ENCODE measurements around the gene MAG. TPM values are rescaled to one million over a fixed set of nuclear protein-coding genes. Genes with fewer than 3 reads are reported as not detected.

The MAG gene
- total RNA-seq, 4 donors from 2014 or later = not detected

DNA sequence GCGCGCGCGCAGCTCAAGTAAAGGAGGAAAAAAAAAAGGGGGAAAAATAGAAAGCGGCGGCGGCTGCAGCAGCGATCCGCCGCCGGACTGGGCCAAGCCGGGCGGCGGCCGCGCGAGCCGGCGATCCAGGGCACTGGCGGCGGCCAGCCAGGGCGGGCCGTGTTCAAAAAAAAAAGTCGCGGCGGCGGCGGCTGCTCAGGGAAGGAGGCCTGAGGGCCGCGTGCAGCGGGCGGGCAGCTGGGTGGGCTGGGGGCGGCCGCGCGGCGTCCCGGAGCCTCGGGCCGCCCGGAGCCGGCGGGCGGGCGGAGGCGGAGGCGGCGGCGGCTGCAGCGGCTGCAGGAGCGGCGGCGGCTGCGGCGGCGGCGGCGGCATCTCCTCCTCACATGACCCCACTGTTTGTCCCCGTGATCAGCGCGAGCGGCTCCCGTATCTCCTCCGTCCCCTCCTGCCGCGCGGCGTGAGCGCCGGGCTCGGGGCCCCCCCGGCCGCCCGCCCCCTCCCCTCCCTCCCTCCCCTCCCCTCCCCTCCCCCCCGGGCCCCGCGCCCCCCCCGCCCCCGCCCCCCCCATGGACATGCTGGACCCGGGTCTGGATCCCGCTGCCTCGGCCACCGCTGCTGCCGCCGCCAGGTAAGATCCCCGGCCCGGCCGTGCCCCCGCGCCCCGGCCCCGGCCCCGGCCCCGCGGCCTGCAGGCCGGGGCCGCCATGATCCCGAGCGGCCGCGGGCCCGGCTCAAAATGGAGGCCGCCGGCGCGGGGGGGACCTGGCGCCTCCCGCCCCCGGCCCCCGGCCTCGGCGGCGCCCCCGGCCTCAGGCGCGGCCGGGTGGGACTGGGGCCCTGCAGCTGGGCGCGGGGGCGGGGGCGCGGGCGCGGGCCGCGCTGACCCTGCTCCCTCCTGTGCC, 23.2 kb upstream of the MAG start, which contains the start of gene USF2:
USF2 (plus strand) TSS at position 427 of the 902 bp plus-strand sequence; CDS start at position 567, 140 bp downstream.
- Histone ChIP-seq H3K27me3 (no peaks in the 10 kb centered on the region), H3K4me1 (peaks cover 0 to 36% (median 14%) of the 10 kb centered on the region in 4 donors), H3K36me3 (peaks cover 0 to 14% (median 5%) of the 10 kb centered on the region in 4 donors), H3K4me3 (peak within 1 kb of the TSS; percentile 58 to 85 (median 76)), H3K27ac (peak within 1 kb of the TSS; percentile 95 to 99 (median 98)), H3K9me3 (no peaks in the 10 kb centered on the region)
- TF ChIP-seq, protein P1, sequence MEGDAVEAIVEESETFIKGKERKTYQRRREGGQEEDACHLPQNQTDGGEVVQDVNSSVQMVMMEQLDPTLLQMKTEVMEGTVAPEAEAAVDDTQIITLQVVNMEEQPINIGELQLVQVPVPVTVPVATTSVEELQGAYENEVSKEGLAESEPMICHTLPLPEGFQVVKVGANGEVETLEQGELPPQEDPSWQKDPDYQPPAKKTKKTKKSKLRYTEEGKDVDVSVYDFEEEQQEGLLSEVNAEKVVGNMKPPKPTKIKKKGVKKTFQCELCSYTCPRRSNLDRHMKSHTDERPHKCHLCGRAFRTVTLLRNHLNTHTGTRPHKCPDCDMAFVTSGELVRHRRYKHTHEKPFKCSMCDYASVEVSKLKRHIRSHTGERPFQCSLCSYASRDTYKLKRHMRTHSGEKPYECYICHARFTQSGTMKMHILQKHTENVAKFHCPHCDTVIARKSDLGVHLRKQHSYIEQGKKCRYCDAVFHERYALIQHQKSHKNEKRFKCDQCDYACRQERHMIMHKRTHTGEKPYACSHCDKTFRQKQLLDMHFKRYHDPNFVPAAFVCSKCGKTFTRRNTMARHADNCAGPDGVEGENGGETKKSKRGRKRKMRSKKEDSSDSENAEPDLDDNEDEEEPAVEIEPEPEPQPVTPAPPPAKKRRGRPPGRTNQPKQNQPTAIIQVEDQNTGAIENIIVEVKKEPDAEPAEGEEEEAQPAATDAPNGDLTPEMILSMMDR (IDR thresholded peaks at IDR 0.05) = no peak
- TF ChIP-seq EP300 (IDR thresholded peaks at IDR 0.05; ENCODE audit: low read depth) (no peak), POLR2AphosphoS5 (IDR thresholded peaks at IDR 0.05) (no peak), POLR2A (IDR thresholded peaks at IDR 0.05) (no peak)
- peak; percentile 80 for DNase-seq
- in situ Hi-C loops (cut with MboI; ENCODE audit: low pct_ligation_motif_present in 1 of 4, low pct_unique_long_range_greater_than_20kb in 1 of 4, low sequenced_read_pairs in 3 of 4) (no loop called here), intact Hi-C loops (cut with DNase I; ENCODE audit: low total_unique reads) (no loop called here)
- 0% methylated on average over 54 of the region's 126 CpGs; no CpG with 5 or more reads in 1 of the 2 donors for WGBS, 2 donors (ENCODE audit: low coverage in 1 of 2)

DNA sequence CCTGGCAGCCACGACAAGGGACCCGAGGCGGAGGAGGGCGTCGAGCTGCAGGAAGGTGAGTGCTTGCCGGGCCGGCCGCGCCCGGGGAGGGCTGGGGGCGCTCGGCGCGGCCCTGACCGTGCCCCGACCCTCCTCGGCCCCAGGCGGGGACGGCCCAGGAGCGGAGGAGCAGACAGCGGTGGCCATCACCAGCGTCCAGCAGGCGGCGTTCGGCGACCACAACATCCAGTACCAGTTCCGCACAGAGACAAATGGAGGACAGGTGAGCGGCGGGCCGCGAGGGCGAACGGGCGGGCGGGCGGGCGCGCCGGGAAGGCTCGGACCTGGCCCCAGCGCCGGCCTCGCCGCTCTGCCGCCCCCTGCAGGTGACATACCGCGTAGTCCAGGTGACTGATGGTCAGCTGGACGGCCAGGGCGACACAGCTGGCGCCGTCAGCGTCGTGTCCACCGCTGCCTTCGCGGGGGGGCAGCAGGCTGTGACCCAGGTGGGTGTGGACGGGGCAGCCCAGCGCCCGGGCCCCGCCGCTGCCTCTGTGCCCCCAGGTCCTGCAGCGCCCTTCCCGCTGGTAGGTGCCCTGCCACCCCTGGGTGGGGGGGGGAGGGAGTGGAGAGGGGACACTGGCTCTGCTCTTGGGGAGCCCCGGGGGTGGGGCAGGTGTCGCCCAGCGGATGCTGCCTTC, 22.4 kb upstream of the MAG start:
- peak overlapping the region; percentile 95 to 99 (median 98) for H3K27ac ChIP-seq
- no peaks in the 10 kb centered on the region for H3K27me3 ChIP-seq
- peaks cover 0 to 20% (median 8%) of the 10 kb centered on the region in 4 donors for H3K36me3 ChIP-seq
- intact Hi-C loops (cut with DNase I; ENCODE audit: low total_unique reads) (loop anchor here (5.0 to 10.0 kb wide), 2 partner anchors 222 to 225 kb away; partner anchors contain the start of gene KRTDAP), in situ Hi-C loops (cut with MboI; ENCODE audit: low pct_ligation_motif_present in 1 of 4, low pct_unique_long_range_greater_than_20kb in 1 of 4, low sequenced_read_pairs in 3 of 4) (no loop called here)
- peaks cover 0 to 36% (median 14%) of the 10 kb centered on the region in 4 donors for H3K4me1 ChIP-seq
- TF ChIP-seq, protein P1 (IDR thresholded peaks at IDR 0.05) = peak; percentile 50 to 87 (median 76)
- no peak for TF ChIP-seq EP300 (IDR thresholded peaks at IDR 0.05; ENCODE audit: low read depth)
- TF ChIP-seq POLR2A (IDR thresholded peaks at IDR 0.05) = peak; percentile 10
- peak in 1 of 3 donors; percentile 35 for TF ChIP-seq POLR2AphosphoS5 (IDR thresholded peaks at IDR 0.05)
- H3K4me3 ChIP-seq = peak overlapping the region; percentile 58 to 85 (median 76)
- H3K9me3 ChIP-seq = no peaks in the 10 kb centered on the region
- DNase-seq = peak; percentile 91
- WGBS, 2 donors (ENCODE audit: low coverage in 1 of 2) = 6% methylated on average over 27 of the region's 66 CpGs; no CpG with 5 or more reads in 1 of the 2 donors

DNA sequence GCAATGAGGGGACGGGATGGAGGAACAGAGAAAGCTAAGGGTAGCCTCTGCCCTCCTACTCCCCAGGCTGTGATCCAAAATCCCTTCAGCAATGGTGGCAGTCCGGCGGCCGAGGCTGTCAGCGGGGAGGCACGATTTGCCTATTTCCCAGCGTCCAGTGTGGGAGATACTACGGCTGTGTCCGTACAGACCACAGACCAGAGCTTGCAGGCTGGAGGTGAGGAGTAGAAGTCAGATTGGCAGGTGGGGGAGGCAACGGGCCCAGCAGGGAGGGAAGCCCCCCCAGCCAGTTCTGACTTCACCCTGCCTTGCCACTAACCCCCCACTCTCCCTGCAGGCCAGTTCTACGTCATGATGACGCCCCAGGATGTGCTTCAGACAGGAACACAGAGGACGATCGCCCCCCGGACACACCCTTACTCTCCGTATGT, 21.6 kb upstream of the MAG start:
- H3K9me3 ChIP-seq = no peaks in the 10 kb centered on the region
- in situ Hi-C loops (cut with MboI; ENCODE audit: low pct_ligation_motif_present in 1 of 4, low pct_unique_long_range_greater_than_20kb in 1 of 4, low sequenced_read_pairs in 3 of 4) (no loop called here), intact Hi-C loops (cut with DNase I; ENCODE audit: low total_unique reads) (loop anchor here (5.0 to 10.0 kb wide), 2 partner anchors 223 to 224 kb away; partner anchors contain the start of gene KRTDAP)
- no peak overlapping the region for H3K4me3 ChIP-seq
- peak overlapping the region in 1 of 4 donors; percentile 97 for H3K27ac ChIP-seq
- no peak for DNase-seq
- H3K36me3 ChIP-seq = peaks cover 0 to 26% (median 11%) of the 10 kb centered on the region in 4 donors
- no peak for TF ChIP-seq POLR2AphosphoS5 (IDR thresholded peaks at IDR 0.05)
- TF ChIP-seq, protein P1 (IDR thresholded peaks at IDR 0.05) = no peak
- peaks cover 0 to 31% (median 14%) of the 10 kb centered on the region in 4 donors for H3K4me1 ChIP-seq
- H3K27me3 ChIP-seq = no peaks in the 10 kb centered on the region
- 85% methylated on average over 13 of the region's 16 CpGs; no CpG with 5 or more reads in 1 of the 2 donors for WGBS, 2 donors (ENCODE audit: low coverage in 1 of 2)

Measured in transverse colon (tissue), 4 donors.